GM12878 (cell line): ENCODE measurements around the gene DNAAF5. TPM values are rescaled to one million over a fixed set of nuclear protein-coding genes. Genes with fewer than 3 reads are reported as not detected.

Experiments used
- FOXM1 ChIP-seq: IDR thresholded peaks from 2 replicates; pipeline ENCODE4 v1.6.1; 2012; ENCODE audit warnings: low read depth, mild to moderate bottlenecking, inconsistent platforms, low read length, moderate library complexity
- HDAC2 ChIP-seq: fragments of 200-600 bp; sonication (generic); IDR thresholded peaks from 2 replicates; pipeline ENCODE4 v1.6.1; 2017
- polyA plus RNA-seq, 11 experiments: library from polyadenylated mRNA; depleted of rRNA in 4 of 11; unstranded in 6 of 11; stranded (reverse) in 5 of 11; fragments of >200 nt; fragmentation: Nextera tagmentation in 4 of 11; fragmentation: Illumina TruSeq in 1 of 11; extraction: Ambion mirVana in 4 of 11; extraction: Trizol in 1 of 11; gene quantifications; 1 replicate in 1 of 11; 2 replicates in 10 of 11; pipeline versions ENCODE4 v1.2.1 to v1.2.3, GENCODE V29; 2011 to 2016; ENCODE audit warnings: inconsistent platforms in 2 of 11, missing spikeins in 2 of 11, low read depth in 1 of 11
- total RNA-seq, 4 experiments: library from RNA; depleted of rRNA in 3 of 4; stranded (reverse); fragments of >200 nt in 3 of 4; fragmentation: Illumina TruSeq in 1 of 4; extraction: Trizol in 1 of 4; gene quantifications; 2 replicates each; pipeline versions ENCODE4 v1.2.1 to v1.2.3, GENCODE V29; 2013 to 2021
- TF ChIP-seq, protein P1 (sequence below): IDR thresholded peaks from 2 replicates; pipeline ENCODE4 v1.6.1; 2012; ENCODE audit warnings: low read length, inconsistent platforms
- TF ChIP-seq, protein P2 (sequence below): fragments of 450-650 bp; IDR thresholded peaks from 2 replicates; pipeline ENCODE4 v1.6.1; 2018; ENCODE audit warnings: mild to moderate bottlenecking, low read depth, moderate library complexity; ENCODE audit not compliant: partially characterized antibody
- TF ChIP-seq, protein P3 (sequence below): fragments of 450-650 bp; IDR thresholded peaks from 2 replicates; pipeline ENCODE4 v1.6.1; 2017; ENCODE audit warnings: antibody characterized with exemption, mild to moderate bottlenecking, moderate library complexity
- TF ChIP-seq, protein P4 (sequence below): fragments of 450-650 bp; conservative IDR thresholded peaks from 2 replicates; pipeline ENCODE4 v1.6.1; 2017; ENCODE audit warnings: mild to moderate bottlenecking, moderate library complexity

The DNAAF5 gene
- total and polyA plus RNA-seq, 10 of the 15 experiments (the other 5 are each of a cell fraction or from before 2014, with no cell fraction given) = 1.8 to 38.3 (median 9.2) TPM

DNA sequence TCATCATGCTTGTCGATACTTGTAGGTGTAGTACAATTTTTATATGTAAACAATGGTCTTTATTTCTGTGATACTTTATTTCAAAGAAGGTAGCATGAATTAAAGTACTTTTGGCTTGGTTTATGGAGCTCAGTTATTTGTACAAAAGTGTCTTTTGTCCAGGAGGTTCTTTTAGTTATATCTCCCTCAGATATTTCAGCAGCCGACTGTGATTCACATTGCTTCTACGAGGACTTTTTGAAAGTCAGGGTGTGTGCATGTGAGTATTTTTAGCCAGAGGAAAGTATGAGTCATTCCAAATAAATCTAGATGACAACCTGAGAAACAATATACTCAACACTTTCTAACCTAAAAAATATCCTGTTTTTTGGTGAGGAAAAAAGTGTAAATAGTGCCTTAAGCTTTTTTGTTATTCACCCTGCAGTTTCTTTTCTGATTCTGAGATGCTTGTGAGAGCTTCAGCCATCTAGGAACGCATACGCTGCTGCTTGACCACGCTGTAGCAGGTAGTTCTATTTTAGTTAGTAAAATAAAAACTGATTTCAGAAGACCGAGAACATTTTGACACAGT, 105.2 kb downstream of the DNAAF5 start (continued):
- no peak for TF ChIP-seq HDAC2
- peak; percentile 40; the same call in 1 of the 2 replicates for TF ChIP-seq FOXM1
- TF ChIP-seq, protein P1, sequence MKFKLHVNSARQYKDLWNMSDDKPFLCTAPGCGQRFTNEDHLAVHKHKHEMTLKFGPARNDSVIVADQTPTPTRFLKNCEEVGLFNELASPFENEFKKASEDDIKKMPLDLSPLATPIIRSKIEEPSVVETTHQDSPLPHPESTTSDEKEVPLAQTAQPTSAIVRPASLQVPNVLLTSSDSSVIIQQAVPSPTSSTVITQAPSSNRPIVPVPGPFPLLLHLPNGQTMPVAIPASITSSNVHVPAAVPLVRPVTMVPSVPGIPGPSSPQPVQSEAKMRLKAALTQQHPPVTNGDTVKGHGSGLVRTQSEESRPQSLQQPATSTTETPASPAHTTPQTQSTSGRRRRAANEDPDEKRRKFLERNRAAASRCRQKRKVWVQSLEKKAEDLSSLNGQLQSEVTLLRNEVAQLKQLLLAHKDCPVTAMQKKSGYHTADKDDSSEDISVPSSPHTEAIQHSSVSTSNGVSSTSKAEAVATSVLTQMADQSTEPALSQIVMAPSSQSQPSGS = peak; percentile 76; the same call in 1 of the 2 replicates
- TF ChIP-seq, protein P2, sequence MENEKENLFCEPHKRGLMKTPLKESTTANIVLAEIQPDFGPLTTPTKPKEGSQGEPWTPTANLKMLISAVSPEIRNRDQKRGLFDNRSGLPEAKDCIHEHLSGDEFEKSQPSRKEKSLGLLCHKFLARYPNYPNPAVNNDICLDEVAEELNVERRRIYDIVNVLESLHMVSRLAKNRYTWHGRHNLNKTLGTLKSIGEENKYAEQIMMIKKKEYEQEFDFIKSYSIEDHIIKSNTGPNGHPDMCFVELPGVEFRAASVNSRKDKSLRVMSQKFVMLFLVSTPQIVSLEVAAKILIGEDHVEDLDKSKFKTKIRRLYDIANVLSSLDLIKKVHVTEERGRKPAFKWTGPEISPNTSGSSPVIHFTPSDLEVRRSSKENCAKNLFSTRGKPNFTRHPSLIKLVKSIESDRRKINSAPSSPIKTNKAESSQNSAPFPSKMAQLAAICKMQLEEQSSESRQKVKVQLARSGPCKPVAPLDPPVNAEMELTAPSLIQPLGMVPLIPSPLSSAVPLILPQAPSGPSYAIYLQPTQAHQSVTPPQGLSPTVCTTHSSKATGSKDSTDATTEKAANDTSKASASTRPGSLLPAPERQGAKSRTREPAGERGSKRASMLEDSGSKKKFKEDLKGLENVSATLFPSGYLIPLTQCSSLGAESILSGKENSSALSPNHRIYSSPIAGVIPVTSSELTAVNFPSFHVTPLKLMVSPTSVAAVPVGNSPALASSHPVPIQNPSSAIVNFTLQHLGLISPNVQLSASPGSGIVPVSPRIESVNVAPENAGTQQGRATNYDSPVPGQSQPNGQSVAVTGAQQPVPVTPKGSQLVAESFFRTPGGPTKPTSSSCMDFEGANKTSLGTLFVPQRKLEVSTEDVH = no peak
- TF ChIP-seq, protein P3, sequence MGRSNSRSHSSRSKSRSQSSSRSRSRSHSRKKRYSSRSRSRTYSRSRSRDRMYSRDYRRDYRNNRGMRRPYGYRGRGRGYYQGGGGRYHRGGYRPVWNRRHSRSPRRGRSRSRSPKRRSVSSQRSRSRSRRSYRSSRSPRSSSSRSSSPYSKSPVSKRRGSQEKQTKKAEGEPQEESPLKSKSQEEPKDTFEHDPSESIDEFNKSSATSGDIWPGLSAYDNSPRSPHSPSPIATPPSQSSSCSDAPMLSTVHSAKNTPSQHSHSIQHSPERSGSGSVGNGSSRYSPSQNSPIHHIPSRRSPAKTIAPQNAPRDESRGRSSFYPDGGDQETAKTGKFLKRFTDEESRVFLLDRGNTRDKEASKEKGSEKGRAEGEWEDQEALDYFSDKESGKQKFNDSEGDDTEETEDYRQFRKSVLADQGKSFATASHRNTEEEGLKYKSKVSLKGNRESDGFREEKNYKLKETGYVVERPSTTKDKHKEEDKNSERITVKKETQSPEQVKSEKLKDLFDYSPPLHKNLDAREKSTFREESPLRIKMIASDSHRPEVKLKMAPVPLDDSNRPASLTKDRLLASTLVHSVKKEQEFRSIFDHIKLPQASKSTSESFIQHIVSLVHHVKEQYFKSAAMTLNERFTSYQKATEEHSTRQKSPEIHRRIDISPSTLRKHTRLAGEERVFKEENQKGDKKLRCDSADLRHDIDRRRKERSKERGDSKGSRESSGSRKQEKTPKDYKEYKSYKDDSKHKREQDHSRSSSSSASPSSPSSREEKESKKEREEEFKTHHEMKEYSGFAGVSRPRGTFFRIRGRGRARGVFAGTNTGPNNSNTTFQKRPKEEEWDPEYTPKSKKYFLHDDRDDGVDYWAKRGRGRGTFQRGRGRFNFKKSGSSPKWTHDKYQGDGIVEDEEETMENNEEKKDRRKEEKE = no peak
- TF ChIP-seq, protein P4, sequence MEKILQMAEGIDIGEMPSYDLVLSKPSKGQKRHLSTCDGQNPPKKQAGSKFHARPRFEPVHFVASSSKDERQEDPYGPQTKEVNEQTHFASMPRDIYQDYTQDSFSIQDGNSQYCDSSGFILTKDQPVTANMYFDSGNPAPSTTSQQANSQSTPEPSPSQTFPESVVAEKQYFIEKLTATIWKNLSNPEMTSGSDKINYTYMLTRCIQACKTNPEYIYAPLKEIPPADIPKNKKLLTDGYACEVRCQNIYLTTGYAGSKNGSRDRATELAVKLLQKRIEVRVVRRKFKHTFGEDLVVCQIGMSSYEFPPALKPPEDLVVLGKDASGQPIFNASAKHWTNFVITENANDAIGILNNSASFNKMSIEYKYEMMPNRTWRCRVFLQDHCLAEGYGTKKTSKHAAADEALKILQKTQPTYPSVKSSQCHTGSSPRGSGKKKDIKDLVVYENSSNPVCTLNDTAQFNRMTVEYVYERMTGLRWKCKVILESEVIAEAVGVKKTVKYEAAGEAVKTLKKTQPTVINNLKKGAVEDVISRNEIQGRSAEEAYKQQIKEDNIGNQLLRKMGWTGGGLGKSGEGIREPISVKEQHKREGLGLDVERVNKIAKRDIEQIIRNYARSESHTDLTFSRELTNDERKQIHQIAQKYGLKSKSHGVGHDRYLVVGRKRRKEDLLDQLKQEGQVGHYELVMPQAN = no peak
- TF ChIP-seq, all 136 proteins: peak for 29
